GM19468 (cell line): ENCODE results near the gene CDIP1.

ENCODE experiments used
- ATAC-seq: cut with Tn5 transposase; IDR thresholded peaks from one replicate; pipeline ENCODE4 v1.9.1; 2021; ENCODE audit warnings: mild to moderate bottlenecking, moderate library complexity, moderate number of reproducible peaks; ENCODE audit not compliant: unreplicated experiment; ENCODE audit errors: extremely low read depth

The CDIP1 gene

GRCh38 chr16:4496305-4496704, 42.3 kb downstream of the CDIP1 start:
- no peak for ATAC-seq

DNA sequence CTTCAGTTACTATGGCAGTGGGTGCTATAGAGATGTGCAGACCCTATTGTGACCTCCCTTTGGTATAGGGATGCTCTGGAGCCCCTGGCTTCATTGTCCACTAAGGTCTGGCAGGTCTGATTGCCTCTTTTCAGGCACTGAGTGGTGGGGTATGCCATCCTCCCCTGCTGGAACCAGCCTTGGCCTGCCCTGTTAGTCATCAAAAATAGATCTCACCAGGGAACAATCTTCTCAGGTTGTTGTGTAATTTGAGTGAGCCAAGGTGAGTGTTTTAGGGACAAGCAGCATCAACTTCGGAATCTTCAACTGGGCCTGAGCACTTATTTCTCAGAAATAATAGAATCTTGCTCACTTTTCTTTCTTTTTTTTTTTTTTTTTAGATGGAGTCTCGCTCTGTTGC, 42.8 kb downstream of the CDIP1 start:
- no peak for ATAC-seq

DNA sequence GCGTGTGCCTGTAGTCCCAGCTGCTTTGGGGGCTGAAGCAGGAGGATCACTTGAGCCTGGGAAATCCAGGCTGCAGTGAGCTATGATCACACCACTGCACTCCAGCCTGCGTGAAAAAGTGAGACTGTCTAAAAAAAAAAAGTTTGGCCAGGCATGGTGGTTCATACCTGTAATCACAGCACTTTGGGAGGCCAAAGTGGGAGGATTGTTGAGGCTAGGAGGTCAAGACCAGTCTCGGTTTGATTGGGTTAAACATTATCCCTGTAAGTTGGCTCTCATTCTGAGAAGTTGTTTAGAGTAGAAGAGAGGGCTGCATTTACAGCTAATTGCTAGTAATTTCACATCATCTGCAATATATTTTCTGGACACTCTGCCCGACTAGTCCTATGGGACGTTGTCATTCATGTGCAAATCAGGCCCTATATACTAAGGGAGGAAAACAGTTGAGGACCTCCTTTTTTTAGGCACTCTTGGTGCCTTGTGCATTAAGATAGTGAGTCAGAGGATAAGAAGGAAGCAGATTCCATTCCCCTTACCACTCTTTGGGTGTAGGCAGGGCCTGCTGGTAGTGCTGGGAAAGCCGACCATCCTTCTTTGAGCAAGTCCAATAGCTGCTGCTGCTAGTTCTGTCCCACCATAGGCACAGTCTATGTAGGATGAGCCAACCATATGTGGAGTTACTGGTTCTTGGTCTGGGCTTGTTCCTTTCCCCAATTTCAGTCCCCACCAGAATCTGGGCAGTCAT, 43.7 kb downstream of the CDIP1 start:
- no peak for ATAC-seq

DNA sequence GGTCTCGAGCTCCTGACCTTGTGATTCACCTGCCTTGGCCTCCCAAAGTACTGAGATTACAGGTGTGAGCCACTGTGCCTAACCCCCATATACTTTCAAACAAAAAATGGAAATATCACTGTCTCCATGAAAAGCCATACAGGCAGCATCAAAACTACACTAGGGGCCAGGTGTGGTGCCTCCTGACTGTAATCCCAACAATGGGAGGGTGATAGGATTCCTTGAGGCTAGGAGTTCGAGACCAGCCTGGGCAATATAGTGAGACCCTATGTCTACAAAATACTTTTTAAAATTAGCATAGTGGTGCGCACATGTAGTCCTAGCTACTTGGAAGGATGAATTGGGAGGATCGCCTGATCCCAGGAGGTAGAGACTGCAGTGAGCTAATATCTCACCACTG, 46.7 kb downstream of the CDIP1 start:
- no peak for ATAC-seq

DNA sequence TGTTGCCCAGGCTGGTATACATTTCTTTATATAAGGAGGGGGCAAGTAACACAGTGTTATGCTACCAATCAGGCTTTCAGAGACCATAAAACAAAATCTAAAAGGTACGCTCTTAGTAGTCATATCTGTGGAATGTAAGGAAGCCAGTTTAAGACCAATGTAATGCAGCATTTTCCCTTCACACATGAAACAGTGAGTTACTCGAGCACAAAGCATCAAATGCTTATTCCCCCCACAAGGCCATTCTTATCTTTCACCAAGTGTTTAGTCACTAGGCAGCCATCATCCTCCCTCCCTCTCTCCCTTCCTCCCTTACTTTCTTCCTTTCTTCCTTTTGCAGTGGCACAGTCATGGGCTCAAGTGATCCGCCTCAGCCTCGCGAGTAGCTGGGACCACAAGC, 49.5 kb downstream of the CDIP1 start:
- no peak for ATAC-seq

DNA sequence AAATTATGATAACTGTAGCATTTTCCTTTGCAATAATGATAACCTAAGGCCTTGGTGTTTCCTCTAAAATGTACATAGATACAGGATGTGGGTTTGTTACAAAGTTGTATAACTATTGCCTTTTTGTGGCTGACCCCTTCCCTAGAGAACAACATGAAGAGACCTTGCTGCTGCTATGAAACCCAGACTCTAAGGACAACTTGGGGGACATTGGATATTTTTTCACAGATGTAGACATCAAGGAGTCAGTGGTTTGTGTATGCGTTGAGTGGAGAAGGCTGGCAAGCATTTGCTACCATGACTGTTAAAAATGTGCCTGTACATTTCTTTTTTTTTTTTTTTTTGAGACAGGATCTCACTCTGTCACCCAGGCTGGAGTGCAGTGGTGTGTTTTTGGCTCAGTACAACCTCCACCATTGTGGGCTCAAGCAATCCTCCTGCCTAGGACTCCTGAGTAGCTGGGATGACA, 50.0 kb downstream of the CDIP1 start:
- ATAC-seq = no peak

GRCh38 chr16:4487955-4488498, 50.5 kb downstream of the CDIP1 start:
- ATAC-seq = no peak

- no peak for ATAC-seq
Measured at GRCh38 chr16:4486126-4486893, 52.3 kb downstream of the CDIP1 start.

GRCh38 chr16:4481963-4482362, 56.6 kb downstream of the CDIP1 start:
- ATAC-seq = no peak

- no peak for ATAC-seq
Measured at GRCh38 chr16:4481526-4481925, 57.0 kb downstream of the CDIP1 start.

GRCh38 chr16:4477966-4478365, 60.6 kb downstream of the CDIP1 start:
- ATAC-seq = no peak

DNA sequence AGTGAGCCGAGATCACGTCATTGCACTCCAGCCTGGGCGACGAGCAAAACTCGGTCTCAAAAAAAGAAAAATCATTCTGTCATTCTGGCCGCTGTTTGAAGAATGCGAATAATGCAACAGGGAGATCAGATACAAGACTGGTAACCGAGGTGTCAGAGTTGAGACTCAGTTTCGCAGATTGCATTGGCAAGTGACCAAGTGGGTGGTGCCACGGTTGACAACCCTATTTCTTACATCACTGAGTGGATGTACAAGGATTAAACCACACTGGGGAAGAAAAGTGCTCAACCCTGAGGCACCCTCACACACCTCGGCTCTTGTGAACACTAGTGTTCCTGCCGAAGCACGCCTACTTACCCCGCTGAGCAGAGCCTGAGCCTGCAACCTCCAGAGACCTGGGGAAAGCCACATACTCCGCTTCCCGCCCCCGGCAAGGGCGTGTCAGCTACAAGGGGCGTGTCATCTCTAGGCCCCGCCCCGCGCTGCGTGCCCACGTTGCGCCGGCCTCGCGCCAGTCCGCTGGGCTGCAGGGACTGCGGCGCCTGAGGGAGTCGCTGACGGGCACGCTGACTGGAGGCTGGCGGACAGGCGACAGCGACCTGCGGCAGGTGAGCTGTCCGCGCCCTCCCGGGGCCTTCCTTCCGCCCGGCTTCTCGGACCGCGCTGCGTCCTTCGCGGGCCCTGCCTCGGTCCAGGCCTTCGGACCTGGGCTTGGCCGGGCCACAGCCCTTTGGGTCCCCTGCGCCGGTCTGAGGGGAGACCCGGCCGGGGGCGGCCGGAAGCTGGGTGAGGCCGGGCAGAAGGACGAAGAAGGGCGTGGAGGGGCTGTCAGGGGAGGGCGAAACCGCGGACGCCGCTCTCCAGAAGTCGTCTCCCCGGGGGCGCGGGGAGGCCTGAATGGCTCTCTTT, 62.4 kb downstream of the CDIP1 start, which contains the start of gene HMOX2:
Gene HMOX2 (plus strand): TSS at position 519 of the 909 bp plus-strand sequence. CDS start 29,127 bp downstream, outside the sequence.
- peak; percentile 82 for ATAC-seq

DNA sequence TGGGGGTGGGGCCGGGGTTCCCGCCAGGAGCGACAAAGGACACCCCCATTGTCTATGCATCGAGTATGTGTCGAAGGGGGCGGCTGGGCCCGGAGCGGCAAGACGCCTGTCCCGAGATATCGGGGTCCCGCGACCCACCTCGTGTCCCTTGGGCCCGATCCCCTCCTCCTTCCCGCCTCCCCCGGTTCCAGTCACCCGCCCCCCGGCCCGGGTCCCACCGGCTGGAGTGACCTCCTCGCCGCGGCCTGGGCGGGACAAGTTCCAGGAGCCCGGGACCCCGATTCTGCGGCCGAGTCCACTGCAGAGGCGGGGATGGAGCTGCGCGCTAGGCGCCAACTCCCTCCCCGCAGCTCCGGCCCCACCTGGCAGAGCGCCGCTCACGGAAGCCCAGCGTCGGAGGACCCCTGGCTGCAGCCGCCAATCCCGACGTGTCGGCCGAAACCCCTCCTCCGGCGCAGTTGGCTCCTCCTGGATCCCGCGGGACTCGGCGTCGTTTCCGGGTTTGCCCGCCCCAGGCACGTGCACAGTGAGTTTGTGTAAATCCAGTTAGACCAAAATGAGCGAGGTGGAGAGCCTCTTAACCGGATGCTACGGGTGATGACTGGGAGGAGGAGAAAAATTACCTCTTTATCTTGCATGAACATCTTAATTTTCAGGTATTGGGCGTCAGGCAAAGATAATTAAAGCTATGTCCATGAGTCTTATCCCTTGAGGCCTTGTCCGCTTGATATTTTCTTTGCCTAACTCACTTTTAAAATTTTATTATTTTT, 64.2 kb downstream of the CDIP1 start, which contains the start of gene NMRAL1:
Gene NMRAL1 (minus strand): TSS at position 434 of the 770 bp plus-strand sequence. CDS start 493 bp downstream, outside the sequence.
- no peak for ATAC-seq

DNA sequence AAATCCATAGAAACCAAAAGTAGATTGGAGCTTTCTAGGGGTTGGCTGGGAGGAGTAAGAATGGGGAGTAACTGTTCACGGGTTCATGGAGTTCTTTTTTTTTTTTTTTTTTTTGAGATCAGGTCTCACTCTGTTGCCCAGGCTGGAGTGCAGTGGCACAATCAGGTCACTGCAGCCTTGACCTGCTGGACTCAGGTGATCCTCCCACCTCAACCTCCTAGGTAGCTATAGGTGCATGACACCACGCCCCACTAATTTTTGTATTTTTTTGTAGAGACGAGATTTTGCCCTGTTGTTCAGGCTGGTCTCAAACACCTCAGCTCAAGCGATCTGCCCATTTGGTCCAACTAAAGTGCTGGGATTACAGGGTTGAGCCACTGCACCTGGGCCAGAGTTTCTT, 65.7 kb downstream of the CDIP1 start:
- ATAC-seq = no peak

GRCh38 chr16:4471869-4472268, 66.7 kb downstream of the CDIP1 start:
- ATAC-seq = no peak

DNA sequence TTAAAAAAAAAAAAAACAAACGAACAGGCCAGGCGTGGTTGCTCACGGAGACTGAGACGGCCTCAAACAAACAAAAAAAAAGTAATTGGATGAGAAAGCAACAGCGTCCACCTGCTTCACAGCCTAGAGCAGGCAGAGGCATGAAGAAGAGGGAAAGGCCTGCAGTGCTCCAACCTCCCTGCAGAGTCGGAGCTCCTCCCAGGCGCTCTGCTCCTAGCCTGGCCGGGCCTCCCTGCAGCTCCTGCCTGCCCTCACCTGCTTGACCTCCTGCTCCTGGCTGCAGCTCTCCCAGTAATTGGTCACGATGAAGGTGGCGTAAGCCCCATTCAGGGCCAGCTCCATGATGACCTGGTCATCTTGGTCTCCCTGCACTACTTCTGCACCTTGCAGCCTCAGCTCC, 69.6 kb downstream of the CDIP1 start:
- no peak for ATAC-seq

- ATAC-seq = no peak
Measured at GRCh38 chr16:4467916-4468315, 70.7 kb downstream of the CDIP1 start.

DNA sequence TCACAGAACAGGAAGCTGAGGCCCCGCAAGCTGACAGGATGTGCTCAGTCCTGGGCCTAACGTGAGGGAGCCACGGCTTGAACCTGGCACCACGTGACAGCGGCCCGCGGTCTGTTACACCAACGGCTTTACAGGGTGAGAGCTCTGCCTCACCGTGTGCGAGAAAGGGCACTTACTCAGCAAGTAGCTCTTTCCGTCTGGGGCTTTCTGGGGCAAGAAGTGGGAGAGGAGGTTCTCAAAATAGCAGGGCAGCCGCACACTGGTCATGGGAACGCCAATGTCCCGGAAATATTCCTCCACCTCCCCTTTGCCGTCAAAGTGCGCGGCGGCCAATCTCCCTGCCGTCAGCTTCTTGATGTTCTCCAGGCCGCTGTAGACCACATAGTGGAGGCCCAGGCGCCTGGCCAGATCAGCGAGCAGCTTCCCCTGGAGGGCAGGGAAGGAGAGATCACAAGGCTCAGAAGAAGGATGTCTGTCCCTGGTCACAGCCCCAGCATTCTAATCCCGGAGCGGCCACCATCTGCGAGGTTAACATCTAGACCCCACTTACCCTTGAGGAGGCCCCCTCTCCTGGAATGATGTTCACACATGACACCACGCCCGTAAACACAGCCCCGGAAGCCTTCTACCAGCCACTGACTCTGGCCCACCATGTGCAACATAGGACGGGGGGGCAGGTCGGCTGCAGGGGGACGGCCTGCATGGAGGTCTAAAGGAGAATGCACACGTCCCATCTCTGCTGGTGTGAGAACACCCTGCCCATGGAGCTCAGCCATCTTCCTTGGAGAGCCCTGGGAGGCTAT, 72.4 kb downstream of the CDIP1 start:
- no peak for ATAC-seq
